GM19463 (cell line): ENCODE data around the gene SLC1A2.
A peak's percentile ranks its signal among the peaks of the same experiment; 100 is the strongest.

ENCODE experiments used
- ATAC-seq: cut with Tn5 transposase; IDR thresholded peaks from one replicate; pipeline ENCODE4 v1.9.1; 2021; ENCODE audit warnings: mild to moderate bottlenecking, moderate library complexity; ENCODE audit not compliant: unreplicated experiment

SLC1A2 gene

GRCh38 chr11:35277827-35278226 lies 141.5 kb downstream of the SLC1A2 start:
- no peak for ATAC-seq

- ATAC-seq: no peak
Observed at GRCh38 chr11:35276396-35277145, 142.8 kb downstream of the SLC1A2 start.

- no peak for ATAC-seq
Observed at GRCh38 chr11:35275786-35276170, 143.6 kb downstream of the SLC1A2 start.

- no peak for ATAC-seq
Observed at GRCh38 chr11:35274909-35275785, 144.2 kb downstream of the SLC1A2 start.

- ATAC-seq: peak; percentile 88
Observed at GRCh38 chr11:35272391-35272902, 146.9 kb downstream of the SLC1A2 start.

- ATAC-seq: no peak
Observed at GRCh38 chr11:35271031-35271430, 148.3 kb downstream of the SLC1A2 start.

GRCh38 chr11:35270342-35270741 lies 149.0 kb downstream of the SLC1A2 start:
- ATAC-seq: no peak

- ATAC-seq: no peak
Observed at GRCh38 chr11:35267504-35267903, 151.9 kb downstream of the SLC1A2 start.

GRCh38 chr11:35265755-35266454 lies 153.5 kb downstream of the SLC1A2 start:
- ATAC-seq: no peak

- no peak for ATAC-seq
Observed at GRCh38 chr11:35262735-35263134, 156.6 kb downstream of the SLC1A2 start.

GRCh38 chr11:35262056-35262455 lies 157.3 kb downstream of the SLC1A2 start:
- ATAC-seq: no peak

- ATAC-seq: no peak
Observed at GRCh38 chr11:35261197-35261596, 158.2 kb downstream of the SLC1A2 start.

GRCh38 chr11:35260342-35260985 lies 158.9 kb downstream of the SLC1A2 start:
- ATAC-seq: no peak

- no peak for ATAC-seq
Observed at GRCh38 chr11:35259529-35259928, 159.8 kb downstream of the SLC1A2 start.

GRCh38 chr11:35257281-35257680 lies 162.1 kb downstream of the SLC1A2 start:
- ATAC-seq: peak; percentile 100

GRCh38 chr11:35256296-35256695 lies 163.1 kb downstream of the SLC1A2 start:
- ATAC-seq: no peak

- ATAC-seq: no peak
Observed at GRCh38 chr11:35255514-35255913, 163.8 kb downstream of the SLC1A2 start.

- ATAC-seq: no peak
Observed at GRCh38 chr11:35253237-35253636, 166.1 kb downstream of the SLC1A2 start.

GRCh38 chr11:35250621-35251020 lies 168.7 kb downstream of the SLC1A2 start:
- no peak for ATAC-seq

GRCh38 chr11:35250192-35250591 lies 169.2 kb downstream of the SLC1A2 start:
- ATAC-seq: no peak
